ENCODE measurements around the gene HLCS.

DNA sequence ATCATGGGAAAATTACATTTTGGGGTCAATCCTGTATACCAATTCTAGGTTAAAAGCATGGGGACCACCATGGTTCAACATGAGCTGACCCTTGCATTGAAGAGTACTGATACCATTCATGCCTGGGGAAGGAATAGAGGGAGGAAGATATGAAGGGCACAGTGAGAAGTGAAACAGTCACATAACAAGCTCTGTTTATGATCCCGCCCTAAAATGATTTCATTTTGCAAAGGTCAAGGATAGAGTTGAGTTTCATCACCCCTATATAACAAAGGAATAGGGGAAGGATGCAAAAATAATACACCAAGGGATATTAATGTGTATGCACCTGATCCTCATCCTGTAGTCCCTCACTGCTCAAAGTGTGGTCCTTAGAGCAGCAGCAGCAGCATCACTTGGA is 2.5 kb upstream of the HLCS start:
- TF ChIP-seq POLR2AphosphoS5 (IDR thresholded peaks at IDR 0.05) (no peak), CTCF (IDR thresholded peaks at IDR 0.05) (no peak), EP300 (IDR thresholded peaks at IDR 0.05) (no peak)

Data from sigmoid colon (tissue), 4 donors.